Stimulated activated CD8-positive, alpha-beta memory T cell treated with anti-CD3 and anti-CD28 coated beads, Interleukin-7, amount 100 ng/mL, for 48 hours (primary cell): ENCODE data around the gene IP6K2.

Source experiments
- DNase-seq, 2 donors: peaks; one replicate each; pipeline ENCODE4 v3.0.0-alpha.2; 2020; ENCODE audit warnings: low read depth in 1 of 2; ENCODE audit errors: extremely low read depth in 1 of 2

The IP6K2 gene

GRCh38 chr3:48644898-48645760 lies 71.9 kb downstream of the IP6K2 start:
- DNase-seq, result no peak

DNA sequence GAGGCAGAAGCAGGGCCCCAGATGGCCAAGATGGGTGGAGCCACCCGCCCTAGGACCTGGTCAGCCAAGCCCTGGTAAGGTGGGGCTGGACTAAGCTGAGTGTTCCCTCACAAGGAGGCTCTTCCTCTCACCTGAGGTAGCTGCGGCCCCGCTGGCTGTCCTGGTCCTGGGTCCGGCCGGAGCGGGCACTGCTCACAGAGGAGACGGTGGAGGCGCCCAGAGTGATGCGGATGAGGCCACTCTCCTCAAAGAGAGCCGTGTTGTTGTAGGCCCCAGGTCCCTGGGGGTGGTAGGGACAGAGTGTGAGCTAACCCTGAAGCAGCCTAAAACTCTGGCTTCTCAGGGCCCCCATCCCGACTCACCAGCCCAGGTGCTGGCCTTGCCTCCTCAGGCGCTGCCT lies 74.4 kb downstream of the IP6K2 start:
- DNase-seq, result no peak

DNA sequence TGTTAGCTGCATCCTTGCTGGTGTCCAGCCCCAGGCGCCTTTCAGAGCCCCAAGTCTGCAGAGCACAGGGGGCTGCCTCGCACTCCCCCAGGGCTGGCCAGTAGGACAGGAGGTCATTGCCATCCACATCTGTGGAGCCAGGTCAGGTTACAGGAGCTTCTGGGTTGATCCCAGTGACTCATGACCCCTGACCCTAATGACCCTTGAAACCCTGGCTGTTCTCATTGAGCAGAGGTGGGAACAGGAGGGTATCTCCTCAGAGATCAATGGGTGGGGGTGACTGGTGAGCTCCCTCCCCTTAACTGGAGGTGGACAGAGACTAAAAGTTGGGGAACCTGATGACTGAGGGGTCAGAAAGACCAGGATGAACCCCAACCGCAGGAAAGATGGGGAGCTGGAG lies 75.6 kb downstream of the IP6K2 start:
- no peak for DNase-seq

GRCh38 chr3:48639944-48640606 lies 76.9 kb downstream of the IP6K2 start:
- no peak for DNase-seq
